ENCODE data around the gene LSM3. TPM values are rescaled to one million over a fixed set of nuclear protein-coding genes. Genes with fewer than 3 reads are reported as not detected.

LSM3 gene
- 13.2 TPM for total RNA-seq
- long read RNA-seq, transcript LSM3-201 (4 exons, 3,815 nt), result major isoform, 47 of 49 reads
- long read RNA-seq, partial matches to known transcripts, result 0 of 49 reads
- long read RNA-seq, other reads (novel, unspliced or antisense), result 2 of 49 reads

- peak; percentile 99 for DNase-seq (ENCODE audit: low spot score)
- intact Hi-C loops (cut with DNase I), result loop anchor here (1.0 to 5.0 kb wide), 3 partner anchors 34 to 474 kb away; partner anchors contain the start of genes CCDC174 and TMEM43
Measured at GRCh38 chr3:14178247-14179113, at the start of gene LSM3, which contains the start of gene XPC. LSM3 (plus strand) TSS chr3:14178817; CDS start chr3:14178861, 44 bp downstream. XPC (minus strand) TSS chr3:14178601; CDS start chr3:14178568, 33 bp downstream.

- intact Hi-C loops (cut with DNase I), result loop anchor here (5.0 to 10.0 kb wide), 2 partner anchors 474 to 523 kb away; partner anchors contain the start of gene CCDC174
Measured at GRCh38 chr3:14129296-14129695, 49.3 kb upstream of the LSM3 start.

GRCh38 chr3:14130230-14130629 is 48.4 kb upstream of the LSM3 start:
- intact Hi-C loops (cut with DNase I), result no loop called here
- DNase-seq (ENCODE audit: low spot score), result peak; percentile 27

More at GRCh38 chr3:14129296-14129695, 49.3 kb upstream of the LSM3 start:
- DNase-seq (ENCODE audit: low spot score), result no peak

GRCh38 chr3:14130707-14131106 is 47.9 kb upstream of the LSM3 start:
- peak; percentile 44 for DNase-seq (ENCODE audit: low spot score)
- intact Hi-C loops (cut with DNase I), result no loop called here

- intact Hi-C loops (cut with DNase I), result no loop called here
- peak; percentile 39 for DNase-seq (ENCODE audit: low spot score)
Measured at GRCh38 chr3:14131134-14131533, 47.5 kb upstream of the LSM3 start.

GRCh38 chr3:14132120-14132519 is 46.5 kb upstream of the LSM3 start:
- intact Hi-C loops (cut with DNase I), result no loop called here
- peak; percentile 63 for DNase-seq (ENCODE audit: low spot score)

GRCh38 chr3:14132689-14133088 is 45.9 kb upstream of the LSM3 start:
- DNase-seq (ENCODE audit: low spot score), result no peak

GRCh38 chr3:14133188-14133800 is 45.3 kb upstream of the LSM3 start:
- DNase-seq (ENCODE audit: low spot score), result peak; percentile 59
- intact Hi-C loops (cut with DNase I), result no loop called here

More at GRCh38 chr3:14132689-14133088, 45.9 kb upstream of the LSM3 start:
- intact Hi-C loops (cut with DNase I), result no loop called here

- intact Hi-C loops (cut with DNase I), result no loop called here
- DNase-seq (ENCODE audit: low spot score), result peak; percentile 55
Measured at GRCh38 chr3:14133876-14134275, 44.7 kb upstream of the LSM3 start.

GRCh38 chr3:14134291-14134690 is 44.3 kb upstream of the LSM3 start:
- DNase-seq (ENCODE audit: low spot score), result peak; percentile 70
- intact Hi-C loops (cut with DNase I), result no loop called here

GRCh38 chr3:14135581-14135980 is 43.0 kb upstream of the LSM3 start:
- peak; percentile 59 for DNase-seq (ENCODE audit: low spot score)
- intact Hi-C loops (cut with DNase I), result no loop called here

GRCh38 chr3:14137004-14137403 is 41.6 kb upstream of the LSM3 start:
- DNase-seq (ENCODE audit: low spot score), result peak; percentile 82
- intact Hi-C loops (cut with DNase I), result no loop called here

GRCh38 chr3:14137445-14137844 is 41.2 kb upstream of the LSM3 start:
- intact Hi-C loops (cut with DNase I), result no loop called here

GRCh38 chr3:14138109-14138877 is 40.3 kb upstream of the LSM3 start:
- peak; percentile 67 for DNase-seq (ENCODE audit: low spot score)
- intact Hi-C loops (cut with DNase I), result no loop called here

More at GRCh38 chr3:14137445-14137844, 41.2 kb upstream of the LSM3 start:
- DNase-seq (ENCODE audit: low spot score), result peak; percentile 74

GRCh38 chr3:14138878-14139655 is 39.5 kb upstream of the LSM3 start:
- DNase-seq (ENCODE audit: low spot score), result peak; percentile 60

GRCh38 chr3:14139771-14140170 is 38.8 kb upstream of the LSM3 start:
- DNase-seq (ENCODE audit: low spot score), result peak; percentile 53
- intact Hi-C loops (cut with DNase I), result no loop called here

More at GRCh38 chr3:14138878-14139655, 39.5 kb upstream of the LSM3 start:
- intact Hi-C loops (cut with DNase I), result no loop called here

GRCh38 chr3:14140668-14141067 is 37.9 kb upstream of the LSM3 start:
- intact Hi-C loops (cut with DNase I), result no loop called here
- DNase-seq (ENCODE audit: low spot score), result peak; percentile 57

- intact Hi-C loops (cut with DNase I), result no loop called here
Measured at GRCh38 chr3:14141144-14141543, 37.5 kb upstream of the LSM3 start.

More at GRCh38 chr3:14141144-14141543, 37.5 kb upstream of the LSM3 start:
- DNase-seq (ENCODE audit: low spot score), result no peak

Measured in cardiac septum (tissue), 1 donor.